Right renal pelvis (tissue), 4 donors: ENCODE results near the gene JAM2. TPM values are rescaled to one million over a fixed set of nuclear protein-coding genes. Genes with fewer than 3 reads are reported as not detected.

Source experiments
- DNase-seq, 4 donors: peaks; one replicate each; pipeline ENCODE4 v3.0.0-alpha.2; 2013; ENCODE audit warnings: low read depth in 4 of 4, low spot score in 3 of 4, missing footprints in 1 of 4
- polyA plus RNA-seq, 4 donors: library from polyadenylated mRNA; unstranded; fragments of 120-200 nt; gene quantifications; one replicate each; pipeline ENCODE4 v1.2.1, GENCODE V29; 2013; ENCODE audit not compliant: insufficient read length in 4 of 4

Gene JAM2
- polyA plus RNA-seq, 4 donors: 12.0 to 14.6 (median 13.1) TPM

- DNase-seq: no peak
Measured at GRCh38 chr21:25760061-25760460, 121.0 kb downstream of the JAM2 start.

- no peak for DNase-seq
Measured at GRCh38 chr21:25760677-25761076, 121.6 kb downstream of the JAM2 start.

GRCh38 chr21:25764065-25764464 is 125.0 kb downstream of the JAM2 start:
- DNase-seq: no peak

Other genes with a start within 250 kb of the JAM2 start
- gene MRPL39, start 31.8 kb upstream of the JAM2 start, polyA plus RNA-seq: 10 to 100 TPM; 37.5 to 51.5 (median 47.1) TPM
- 100 to 1,000 TPM; 238 to 266 (median 256) TPM for gene ATP5PF, start 95.6 kb downstream of the JAM2 start, polyA plus RNA-seq
- 10 to 100 TPM; 42.2 to 56.1 (median 54.3) TPM for gene GABPA, start 95.7 kb downstream of the JAM2 start, polyA plus RNA-seq